A549 (cell line): ENCODE measurements around the gene PIP4K2A.

Source experiments
- CTCF ChIP-seq: fragments of >200 bp; sonication (Bioruptor Twin); formaldehyde crosslinking; IDR thresholded peaks from 3 replicates; pipeline ENCODE4 v1.5.1; 2016
- EP300 ChIP-seq, 2 experiments: fragments of >200 bp; sonication (Bioruptor Twin); formaldehyde crosslinking; IDR thresholded peaks; 2 replicates in 1 of 2; 3 replicates in 1 of 2; pipeline ENCODE4 v1.6.1; 2016 to 2017
- RFX5 ChIP-seq: fragments of 450-650 bp; IDR thresholded peaks from 2 replicates; pipeline ENCODE4 v1.7.1; 2014; ENCODE audit warnings: antibody characterized with exemption, mild to moderate bottlenecking, moderate library complexity
- SREBF2 ChIP-seq: fragments of 450-650 bp; IDR thresholded peaks from 2 replicates; pipeline ENCODE4 v1.6.1; 2014; ENCODE audit warnings: mild to moderate bottlenecking, moderate library complexity
- USF2 ChIP-seq: fragments of 450-650 bp; IDR thresholded peaks from 2 replicates; pipeline ENCODE4 v1.6.1; 2014; ENCODE audit warnings: antibody characterized with exemption

- TF ChIP-seq RFX5 (no peak), CTCF (no peak), SREBF2 (no peak), USF2 (no peak), EP300 (IDR thresholded peaks at IDR 0.05) (no peak)
These were observed 213.0 kb downstream of the PIP4K2A start for GRCh38 chr10:22501413-22501812.
